GM12865 (cell line): ENCODE results near the gene TTK.

ENCODE experiments used
- DNase-seq: peaks from one replicate; pipeline ENCODE4 v3.0.0; 2010; ENCODE audit warnings: low read depth
- H3K4me3 ChIP-seq: 2 replicates; pipeline ENCODE4 v1.5.1; 2011; ENCODE audit warnings: mild to moderate bottlenecking, low read depth, low read length, control low read depth
- TF ChIP-seq, protein P1 (sequence below): IDR thresholded peaks from 2 replicates; pipeline ENCODE4 v1.5.1; 2011; ENCODE audit warnings: low read length, control low read depth, low read depth, inconsistent platforms; ENCODE audit not compliant: insufficient read depth; ENCODE audit errors: missing control alignments

Gene TTK

DNA sequence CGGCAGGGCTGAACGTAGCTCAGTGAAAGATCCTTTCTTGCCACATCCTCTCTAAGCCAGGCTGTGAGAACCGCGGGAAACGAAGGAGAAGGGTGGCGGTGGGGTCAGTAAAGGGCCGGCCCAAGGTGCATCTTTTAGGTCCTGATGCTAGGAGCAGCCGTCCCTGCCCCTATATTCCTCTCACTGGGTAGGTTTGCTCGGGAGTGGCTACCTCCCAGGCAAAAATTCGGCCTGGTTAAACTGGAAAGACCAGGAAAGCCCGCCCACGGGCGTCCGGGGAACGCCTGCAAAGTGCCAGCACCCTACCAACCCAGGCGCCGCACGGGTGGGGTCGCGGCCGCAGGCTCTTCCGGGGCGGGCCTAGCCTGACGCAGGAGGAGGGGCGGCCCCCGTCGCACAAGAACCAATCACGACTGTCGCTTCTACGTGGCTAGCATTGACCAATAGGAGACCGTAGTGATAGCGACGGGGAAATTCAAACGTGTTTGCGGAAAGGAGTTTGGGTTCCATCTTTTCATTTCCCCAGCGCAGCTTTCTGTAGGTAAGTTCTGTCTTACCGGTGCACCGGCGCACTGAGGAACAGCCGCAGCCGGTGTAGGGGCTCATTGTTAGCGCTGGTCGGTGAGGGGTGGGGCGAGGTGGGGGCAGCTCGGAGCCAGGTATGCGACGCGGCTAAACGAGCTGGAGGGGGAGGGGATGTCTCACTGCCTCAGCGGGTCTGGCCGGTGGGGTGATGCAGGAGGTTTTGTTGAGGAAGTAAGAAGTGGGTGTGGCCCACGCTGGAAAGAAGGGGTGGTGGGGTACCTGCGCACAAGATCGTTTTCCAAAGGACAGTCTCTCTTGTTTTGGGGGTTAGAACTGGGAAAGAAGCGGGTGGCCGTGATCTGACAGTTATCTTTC, at the start of gene TTK:
TSS of gene TTK (plus strand) at position 477 of the 900 bp plus-strand sequence. CDS start 1,195 bp downstream, outside the sequence.
- H3K4me3 ChIP-seq = peak within 1 kb of the TSS; percentile 74
- peak; percentile 97 for DNase-seq
- TF ChIP-seq, protein P1, sequence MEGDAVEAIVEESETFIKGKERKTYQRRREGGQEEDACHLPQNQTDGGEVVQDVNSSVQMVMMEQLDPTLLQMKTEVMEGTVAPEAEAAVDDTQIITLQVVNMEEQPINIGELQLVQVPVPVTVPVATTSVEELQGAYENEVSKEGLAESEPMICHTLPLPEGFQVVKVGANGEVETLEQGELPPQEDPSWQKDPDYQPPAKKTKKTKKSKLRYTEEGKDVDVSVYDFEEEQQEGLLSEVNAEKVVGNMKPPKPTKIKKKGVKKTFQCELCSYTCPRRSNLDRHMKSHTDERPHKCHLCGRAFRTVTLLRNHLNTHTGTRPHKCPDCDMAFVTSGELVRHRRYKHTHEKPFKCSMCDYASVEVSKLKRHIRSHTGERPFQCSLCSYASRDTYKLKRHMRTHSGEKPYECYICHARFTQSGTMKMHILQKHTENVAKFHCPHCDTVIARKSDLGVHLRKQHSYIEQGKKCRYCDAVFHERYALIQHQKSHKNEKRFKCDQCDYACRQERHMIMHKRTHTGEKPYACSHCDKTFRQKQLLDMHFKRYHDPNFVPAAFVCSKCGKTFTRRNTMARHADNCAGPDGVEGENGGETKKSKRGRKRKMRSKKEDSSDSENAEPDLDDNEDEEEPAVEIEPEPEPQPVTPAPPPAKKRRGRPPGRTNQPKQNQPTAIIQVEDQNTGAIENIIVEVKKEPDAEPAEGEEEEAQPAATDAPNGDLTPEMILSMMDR = no peak

DNA sequence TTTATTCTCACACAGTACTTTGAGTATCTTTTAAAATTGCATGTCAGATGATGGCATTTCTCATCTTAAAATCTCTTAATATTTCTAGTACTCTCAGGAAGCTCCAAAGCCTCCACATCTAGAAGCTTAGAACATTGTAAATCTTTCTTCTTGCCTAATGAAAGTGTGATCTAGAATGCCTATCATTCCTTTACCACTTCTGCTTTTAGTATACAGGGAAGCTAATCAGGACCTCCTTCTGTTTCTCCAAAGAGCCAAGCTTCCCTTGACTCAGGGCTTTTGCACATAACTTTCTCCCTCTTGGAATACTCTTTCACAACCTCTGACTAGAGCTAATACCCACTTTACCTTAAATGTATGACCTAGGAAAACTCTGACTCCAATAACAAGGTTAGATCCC, 49.6 kb upstream of the TTK start:
- no peak for DNase-seq
- no peak overlapping the region for H3K4me3 ChIP-seq
- TF ChIP-seq, protein P1 = no peak

GRCh38 chr6:79964607-79965081, 39.8 kb upstream of the TTK start:
- TF ChIP-seq, protein P1 = no peak
- no peak overlapping the region for H3K4me3 ChIP-seq
- no peak for DNase-seq

GRCh38 chr6:79967178-79967577, 37.3 kb upstream of the TTK start:
- no peak for DNase-seq
- TF ChIP-seq, protein P1 = no peak
- no peak overlapping the region for H3K4me3 ChIP-seq

GRCh38 chr6:79969784-79970183, 34.7 kb upstream of the TTK start:
- TF ChIP-seq, protein P1 = no peak
- no peak overlapping the region for H3K4me3 ChIP-seq
- no peak for DNase-seq

DNA sequence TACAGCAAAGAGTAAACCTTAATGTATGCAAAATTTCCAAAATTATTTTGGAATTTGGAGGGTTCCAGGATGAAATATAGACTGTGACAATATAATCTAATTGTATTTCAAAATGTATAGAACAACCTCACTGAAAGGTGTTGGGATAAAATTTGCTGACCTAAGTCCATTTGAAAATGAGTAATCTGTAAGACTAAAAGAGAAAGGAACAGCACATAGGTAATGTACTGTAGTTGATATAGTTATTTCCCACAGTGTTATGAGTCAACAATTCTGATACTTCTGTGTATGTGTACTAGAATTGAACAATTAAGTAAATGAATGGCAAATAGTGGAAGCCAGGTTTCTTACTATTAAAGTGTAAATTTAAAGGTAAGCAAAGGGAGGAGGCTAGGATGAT, 33.3 kb upstream of the TTK start:
- DNase-seq = no peak
- H3K4me3 ChIP-seq = no peak overlapping the region
- TF ChIP-seq, protein P1 = no peak
